Effector memory CD4-positive, alpha-beta T cell (primary cell): ENCODE data around the gene SIDT2.

Experiments
- DNase-seq, 3 donors: peaks; one replicate each; pipeline ENCODE4 v3.0.0-alpha.2; 2020
- H3K27ac ChIP-seq: 2 replicates; pipeline ENCODE4 v1.7.0; 2013; ENCODE audit warnings: mild to moderate bottlenecking, low read length, moderate library complexity; ENCODE audit not compliant: insufficient read depth, poor library complexity, severe bottlenecking
- H3K27me3 ChIP-seq: replicated peaks from 2 replicates; pipeline ENCODE4 v1.7.0; 2013; ENCODE audit warnings: mild to moderate bottlenecking, low read length; ENCODE audit not compliant: insufficient read depth, control insufficient read depth, poor library complexity, severe bottlenecking
- H3K36me3 ChIP-seq: 2 replicates; pipeline ENCODE4 v1.7.0; 2013; ENCODE audit warnings: mild to moderate bottlenecking, low read length, moderate library complexity; ENCODE audit not compliant: control insufficient read depth, insufficient read depth
- H3K4me1 ChIP-seq: 2 replicates; pipeline ENCODE4 v1.7.0; 2013; ENCODE audit warnings: low read length, mild to moderate bottlenecking; ENCODE audit not compliant: control insufficient read depth, insufficient read depth, poor library complexity, severe bottlenecking
- H3K4me3 ChIP-seq: 2 replicates; pipeline ENCODE4 v1.7.0; 2013; ENCODE audit warnings: low read length, low read depth, mild to moderate bottlenecking; ENCODE audit not compliant: insufficient read depth, poor library complexity, severe bottlenecking
- H3K9me3 ChIP-seq: 2 replicates; pipeline ENCODE4 v1.7.0; 2013; ENCODE audit warnings: mild to moderate bottlenecking, low read length, moderate library complexity; ENCODE audit not compliant: control insufficient read depth

Gene SIDT2

DNA sequence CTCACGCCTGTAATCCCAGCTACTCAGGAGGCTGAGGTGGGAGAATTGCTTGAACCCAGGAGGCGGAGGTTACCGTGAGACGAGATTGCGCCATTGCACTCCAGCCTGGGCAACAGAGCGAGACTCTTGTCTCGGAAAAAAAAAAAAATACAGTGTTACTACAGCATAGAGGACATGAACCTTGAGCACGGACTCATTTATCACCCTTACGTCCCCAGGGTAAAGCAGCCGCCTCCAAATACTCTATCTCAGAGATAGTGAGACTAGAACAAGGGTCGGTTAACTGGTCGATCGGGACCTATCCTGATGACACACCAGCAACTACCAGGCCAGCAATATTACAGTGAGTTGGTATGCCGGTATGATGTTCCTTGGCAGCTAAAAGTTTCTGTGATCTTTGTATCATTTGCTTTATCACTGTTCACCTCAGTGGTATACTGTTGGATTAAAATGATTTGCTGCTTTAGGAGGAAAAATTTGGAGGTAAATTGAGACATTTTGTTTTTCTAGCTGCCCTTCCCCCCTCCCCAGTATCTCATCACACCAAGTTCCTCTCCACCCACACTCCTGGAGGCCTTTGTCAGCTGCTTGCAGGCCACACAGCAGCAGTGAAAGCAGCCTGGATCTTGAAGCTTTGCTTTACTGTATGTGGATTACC, 7.0 kb upstream of the SIDT2 start:
- Histone ChIP-seq H3K27me3 (no peaks in the 10 kb centered on the region), H3K4me1 (no peaks in the 10 kb centered on the region), H3K36me3 (peaks cover 8% of the 10 kb centered on the region), H3K27ac (no peak overlapping the region), H3K9me3 (no peaks in the 10 kb centered on the region), H3K4me3 (no peak overlapping the region)
- no peak for DNase-seq

DNA sequence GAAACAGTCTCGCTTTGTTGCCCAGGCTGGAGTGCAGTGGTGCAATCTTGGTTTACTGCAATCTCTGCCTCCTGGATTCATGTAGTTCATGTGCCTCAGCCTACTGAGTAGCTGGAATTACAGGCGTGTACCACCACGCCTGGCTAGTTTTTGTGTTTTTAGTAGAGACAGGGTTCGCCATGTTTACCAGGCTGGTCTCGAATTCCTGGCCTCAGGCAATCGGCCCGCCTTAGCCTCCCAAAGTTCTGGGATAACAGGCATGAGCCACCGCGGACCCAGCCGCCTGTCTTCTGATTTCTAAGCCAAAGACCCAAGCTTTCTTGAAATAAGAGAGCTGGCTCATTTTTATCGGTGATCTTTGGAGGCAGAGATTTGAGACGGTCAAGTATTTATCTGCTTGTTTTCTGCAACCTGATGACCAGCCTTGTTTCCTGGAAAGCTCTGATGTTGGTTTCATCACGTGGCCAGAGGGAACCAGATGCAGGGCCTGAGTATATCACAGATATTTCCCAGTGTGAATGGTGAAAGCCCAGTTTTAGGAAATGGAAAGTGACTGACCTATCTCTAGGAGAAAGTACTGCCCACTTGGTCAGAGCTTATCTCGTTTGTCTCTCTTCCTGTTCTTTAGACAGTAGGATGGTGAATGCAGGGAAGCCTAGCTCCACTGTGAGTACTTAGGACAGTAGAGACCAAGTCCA, 5.7 kb upstream of the SIDT2 start:
- no peaks in the 10 kb centered on the region for H3K27me3 ChIP-seq
- peaks cover under 1% of the 10 kb centered on the region for H3K4me1 ChIP-seq
- DNase-seq = no peak
- H3K4me3 ChIP-seq = no peak overlapping the region
- no peaks in the 10 kb centered on the region for H3K9me3 ChIP-seq
- no peak overlapping the region for H3K27ac ChIP-seq
- peaks cover 2% of the 10 kb centered on the region for H3K36me3 ChIP-seq

DNA sequence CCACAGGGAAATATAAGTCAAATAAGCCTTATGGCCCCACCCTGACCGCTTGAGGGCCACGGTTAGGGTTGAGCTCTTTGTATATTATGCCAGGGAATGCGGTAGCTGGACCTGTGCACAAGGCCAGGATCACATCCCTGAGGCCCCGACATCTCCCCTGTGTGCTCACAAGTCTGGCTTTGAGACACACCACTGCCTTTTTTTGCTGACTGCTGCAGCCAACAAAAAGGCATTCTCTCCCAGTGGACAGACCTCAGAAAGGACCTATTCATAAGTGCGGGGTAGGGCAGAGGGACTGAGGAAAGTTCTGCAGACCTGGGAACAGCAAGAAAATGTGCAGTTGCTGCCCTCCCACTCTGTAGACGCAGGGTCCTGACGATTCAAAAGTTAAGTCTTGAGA, 3.4 kb upstream of the SIDT2 start:
- no peaks in the 10 kb centered on the region for H3K27me3 ChIP-seq
- peaks cover 15% of the 10 kb centered on the region for H3K4me1 ChIP-seq
- DNase-seq = no peak
- H3K36me3 ChIP-seq = no peaks in the 10 kb centered on the region
- H3K4me3 ChIP-seq = no peak overlapping the region
- H3K27ac ChIP-seq = no peak overlapping the region
- H3K9me3 ChIP-seq = no peaks in the 10 kb centered on the region

DNA sequence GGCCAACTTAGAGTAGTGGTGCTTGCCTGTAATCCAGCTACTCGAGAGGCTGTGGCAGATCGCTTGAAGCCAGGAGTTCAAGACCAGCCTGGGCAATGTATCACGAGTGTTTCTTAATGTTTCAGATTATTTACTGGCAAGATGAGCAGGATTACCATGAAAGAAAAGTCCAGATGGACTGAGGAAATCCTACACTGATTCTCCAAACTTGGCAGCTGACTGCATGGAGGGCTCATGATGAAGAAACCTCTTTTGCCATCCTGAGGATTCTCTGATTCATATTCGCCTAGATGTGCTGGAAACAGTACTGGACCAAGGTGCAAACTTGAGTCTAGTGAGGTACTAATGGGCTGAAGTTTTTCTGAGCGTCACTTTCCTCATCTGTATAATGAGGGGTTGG, 2.8 kb upstream of the SIDT2 start:
- Histone ChIP-seq H3K9me3 (no peaks in the 10 kb centered on the region), H3K27ac (no peak overlapping the region), H3K4me3 (no peak overlapping the region), H3K4me1 (peaks cover 20% of the 10 kb centered on the region), H3K27me3 (no peaks in the 10 kb centered on the region), H3K36me3 (no peaks in the 10 kb centered on the region)
- no peak for DNase-seq

DNA sequence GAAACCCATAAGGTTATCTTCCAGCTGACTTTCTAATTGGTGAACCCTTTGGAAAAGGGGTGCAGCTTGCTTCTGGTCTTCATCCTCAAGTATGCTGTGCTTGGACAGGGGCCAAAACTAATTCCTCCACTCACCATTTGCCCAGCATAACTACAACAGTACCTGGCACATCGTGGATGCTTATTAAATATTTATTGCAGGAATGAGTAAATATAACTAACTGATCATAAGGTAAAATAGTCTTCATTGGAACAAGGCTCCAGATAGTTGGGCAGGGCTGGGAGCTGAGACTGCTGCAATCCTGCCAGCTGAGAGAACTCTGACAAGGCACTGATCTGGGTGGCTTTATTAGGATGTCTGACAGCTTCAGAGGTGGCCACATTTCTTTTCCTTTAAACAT, 2.4 kb upstream of the SIDT2 start:
- no peaks in the 10 kb centered on the region for H3K27me3 ChIP-seq
- DNase-seq = no peak
- no peaks in the 10 kb centered on the region for H3K36me3 ChIP-seq
- peaks cover 24% of the 10 kb centered on the region for H3K4me1 ChIP-seq
- no peak overlapping the region for H3K4me3 ChIP-seq
- no peaks in the 10 kb centered on the region for H3K9me3 ChIP-seq
- no peak overlapping the region for H3K27ac ChIP-seq

DNA sequence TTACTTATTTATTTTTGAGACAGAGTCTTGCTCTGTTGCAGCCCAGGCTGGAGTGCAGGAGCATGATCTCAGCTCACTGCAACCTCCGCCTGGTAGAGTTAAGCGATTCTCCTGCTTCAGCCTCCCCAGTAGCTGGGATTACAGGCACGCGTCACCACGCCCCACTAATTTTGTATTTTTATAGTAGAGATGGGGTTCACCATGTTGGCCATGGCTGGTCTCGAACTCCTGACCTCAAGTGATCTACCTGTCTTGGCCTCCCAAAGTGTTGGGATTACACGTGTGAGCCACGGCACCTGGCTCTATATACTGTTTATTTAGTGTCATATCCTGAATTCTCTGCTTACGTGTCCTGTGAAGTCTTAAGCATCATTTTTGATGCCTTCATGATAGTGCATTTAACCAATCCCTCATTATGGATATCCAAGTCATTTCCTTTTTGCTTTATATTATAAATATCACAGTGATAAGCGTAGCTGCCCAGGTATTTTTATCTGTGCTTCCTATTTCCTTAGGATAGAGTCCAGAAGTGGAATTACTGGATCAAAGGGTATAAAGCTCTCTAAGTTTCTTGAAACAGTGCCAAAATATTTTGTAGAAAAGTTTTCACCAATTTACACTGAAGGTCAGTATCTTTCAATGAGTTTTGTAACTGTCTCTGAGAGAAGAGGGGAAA, 871 bp upstream of the SIDT2 start:
- H3K27me3 ChIP-seq = no peaks in the 10 kb centered on the region
- peaks cover 26% of the 10 kb centered on the region for H3K4me1 ChIP-seq
- no peak overlapping the region for H3K27ac ChIP-seq
- DNase-seq = no peak
- H3K9me3 ChIP-seq = no peaks in the 10 kb centered on the region
- peak overlapping the region; percentile 92 for H3K4me3 ChIP-seq
- H3K36me3 ChIP-seq = no peaks in the 10 kb centered on the region

DNA sequence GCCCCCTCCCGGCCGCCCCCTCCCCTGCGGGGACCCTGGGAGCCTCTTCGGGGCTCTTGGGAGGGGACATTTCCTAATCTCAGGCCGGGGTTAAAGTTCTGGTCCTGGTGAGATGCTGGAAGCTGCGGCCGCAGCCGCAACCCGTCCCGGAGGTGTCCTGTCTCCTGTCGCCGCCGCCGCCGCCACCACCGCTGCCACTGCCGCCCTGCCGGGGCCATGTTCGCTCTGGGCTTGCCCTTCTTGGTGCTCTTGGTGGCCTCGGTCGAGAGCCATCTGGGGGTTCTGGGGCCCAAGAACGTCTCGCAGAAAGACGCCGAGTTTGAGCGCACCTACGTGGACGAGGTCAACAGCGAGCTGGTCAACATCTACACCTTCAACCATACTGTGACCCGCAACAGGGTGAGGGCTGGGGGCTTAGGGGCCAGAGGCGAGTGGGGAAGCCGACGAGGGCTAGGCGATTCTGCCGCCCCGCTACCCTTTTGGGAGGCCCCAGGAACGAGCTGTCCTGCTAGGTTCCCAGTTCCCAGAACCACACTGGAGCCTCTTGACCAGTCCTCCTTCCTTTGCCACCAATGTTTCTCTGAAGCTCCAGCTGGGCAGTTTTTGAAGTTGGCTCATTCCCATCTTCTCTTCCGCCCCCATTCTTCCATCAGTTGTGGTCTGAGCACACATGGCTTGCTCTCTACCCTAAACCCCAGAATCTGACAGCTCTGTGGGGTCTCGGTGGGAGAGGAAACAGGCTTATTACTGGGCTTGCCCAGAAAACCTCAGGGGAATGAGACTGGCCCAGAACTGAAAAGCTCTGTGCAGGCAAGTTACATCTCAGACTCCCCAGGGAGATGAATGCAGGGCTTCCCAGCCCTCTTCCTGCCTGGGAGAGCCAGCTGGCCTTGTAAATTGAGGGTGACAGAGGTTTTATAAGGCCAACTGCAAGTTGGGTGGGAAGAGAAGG, 781 bp downstream of the SIDT2 start:
- Histone ChIP-seq H3K4me3 (peak overlapping the region; percentile 92), H3K4me1 (peaks cover 26% of the 10 kb centered on the region), H3K27me3 (no peaks in the 10 kb centered on the region), H3K36me3 (no peaks in the 10 kb centered on the region), H3K9me3 (no peaks in the 10 kb centered on the region), H3K27ac (peak overlapping the region; percentile 83)
- peak; percentile 26 to 30 (median 26) for DNase-seq

DNA sequence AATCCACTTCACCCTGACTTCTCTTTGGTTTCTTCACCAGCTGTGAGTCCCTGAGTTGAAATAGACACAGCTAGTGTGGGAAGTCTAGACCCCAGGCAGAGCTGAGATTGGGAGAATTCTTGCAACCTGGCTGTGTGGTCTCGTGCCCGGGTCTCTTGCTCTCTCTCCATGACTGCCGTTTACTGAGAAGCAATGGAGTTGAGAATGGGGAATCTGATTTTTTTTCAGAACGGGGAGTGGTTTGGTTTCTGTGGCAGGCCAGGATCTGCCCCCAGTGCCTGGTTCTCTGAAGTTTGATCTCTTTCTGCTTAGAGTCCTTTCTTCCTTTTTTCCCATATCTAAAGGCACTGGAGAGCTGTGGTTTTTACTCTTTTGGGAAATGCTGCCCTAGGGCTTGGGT, 1.5 kb downstream of the SIDT2 start:
- no peaks in the 10 kb centered on the region for H3K36me3 ChIP-seq
- peak overlapping the region; percentile 7 for H3K4me3 ChIP-seq
- no peaks in the 10 kb centered on the region for H3K9me3 ChIP-seq
- no peak overlapping the region for H3K27ac ChIP-seq
- DNase-seq = no peak
- H3K27me3 ChIP-seq = no peaks in the 10 kb centered on the region
- peaks cover 26% of the 10 kb centered on the region for H3K4me1 ChIP-seq

DNA sequence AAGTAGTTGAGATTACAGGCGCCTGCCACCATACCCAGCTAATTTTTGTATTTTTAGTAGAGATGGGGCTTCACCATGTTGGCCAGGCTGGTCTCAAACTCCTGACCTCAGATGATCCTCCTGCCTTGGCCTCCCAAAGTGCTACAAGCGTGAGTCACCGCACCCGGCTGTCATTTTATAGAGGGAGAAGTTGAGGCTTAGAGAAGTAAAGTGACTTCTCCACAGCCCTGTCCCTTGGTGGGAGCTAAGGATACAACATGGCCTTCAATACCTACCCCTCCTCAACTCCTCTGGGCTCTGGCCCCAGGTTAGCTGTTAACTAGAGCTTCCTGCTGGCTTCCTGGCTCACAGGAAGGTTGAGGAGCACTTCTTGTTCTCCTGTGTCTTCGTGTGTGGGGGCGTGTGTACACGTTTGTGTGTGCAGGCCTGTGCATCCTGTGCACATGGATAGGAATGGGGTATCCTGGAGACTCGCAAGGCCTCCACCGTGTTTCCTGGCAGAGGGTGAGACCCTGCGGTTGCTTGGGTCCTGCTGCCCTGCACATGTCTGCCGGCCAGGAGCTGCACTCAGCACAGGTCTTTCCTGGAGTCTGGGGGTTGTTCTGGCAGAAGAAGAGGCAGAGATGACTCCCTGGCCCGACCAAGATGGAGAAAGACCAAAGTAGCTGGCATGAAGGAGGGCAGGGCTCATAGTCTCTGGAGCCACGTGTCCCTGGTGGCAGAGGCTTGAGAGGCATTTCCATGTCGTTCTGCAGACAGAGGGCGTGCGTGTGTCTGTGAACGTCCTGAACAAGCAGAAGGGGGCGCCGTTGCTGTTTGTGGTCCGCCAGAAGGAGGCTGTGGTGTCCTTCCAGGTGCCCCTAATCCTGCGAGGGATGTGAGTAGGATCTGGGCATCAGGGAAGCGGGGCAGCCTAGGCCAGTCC, 2.4 kb downstream of the SIDT2 start:
- peak; percentile 26 to 47 (median 34) for DNase-seq
- peaks cover 26% of the 10 kb centered on the region for H3K4me1 ChIP-seq
- H3K27me3 ChIP-seq = no peaks in the 10 kb centered on the region
- no peaks in the 10 kb centered on the region for H3K36me3 ChIP-seq
- H3K9me3 ChIP-seq = no peaks in the 10 kb centered on the region
- no peak overlapping the region for H3K4me3 ChIP-seq
- no peak overlapping the region for H3K27ac ChIP-seq
